Skeletal muscle cell (primary cell): Measurements from ENCODE around the gene PIN4.
"Not testable (repeated sequence)": the region's sequence is repeated elsewhere in the genome, so short reads cannot be mapped to it uniquely, and the experiment has no call there.

Source experiments
- DNase-seq: peaks from one replicate; pipeline ENCODE4 v3.0.0-alpha.2; 2010; ENCODE audit warnings: low read depth
- H3K4me3 ChIP-seq: 2 replicates; pipeline ENCODE4 v1.5.1; 2011; ENCODE audit warnings: low read depth, mild to moderate bottlenecking, control low read depth, low read length, moderate library complexity

Gene PIN4

DNA sequence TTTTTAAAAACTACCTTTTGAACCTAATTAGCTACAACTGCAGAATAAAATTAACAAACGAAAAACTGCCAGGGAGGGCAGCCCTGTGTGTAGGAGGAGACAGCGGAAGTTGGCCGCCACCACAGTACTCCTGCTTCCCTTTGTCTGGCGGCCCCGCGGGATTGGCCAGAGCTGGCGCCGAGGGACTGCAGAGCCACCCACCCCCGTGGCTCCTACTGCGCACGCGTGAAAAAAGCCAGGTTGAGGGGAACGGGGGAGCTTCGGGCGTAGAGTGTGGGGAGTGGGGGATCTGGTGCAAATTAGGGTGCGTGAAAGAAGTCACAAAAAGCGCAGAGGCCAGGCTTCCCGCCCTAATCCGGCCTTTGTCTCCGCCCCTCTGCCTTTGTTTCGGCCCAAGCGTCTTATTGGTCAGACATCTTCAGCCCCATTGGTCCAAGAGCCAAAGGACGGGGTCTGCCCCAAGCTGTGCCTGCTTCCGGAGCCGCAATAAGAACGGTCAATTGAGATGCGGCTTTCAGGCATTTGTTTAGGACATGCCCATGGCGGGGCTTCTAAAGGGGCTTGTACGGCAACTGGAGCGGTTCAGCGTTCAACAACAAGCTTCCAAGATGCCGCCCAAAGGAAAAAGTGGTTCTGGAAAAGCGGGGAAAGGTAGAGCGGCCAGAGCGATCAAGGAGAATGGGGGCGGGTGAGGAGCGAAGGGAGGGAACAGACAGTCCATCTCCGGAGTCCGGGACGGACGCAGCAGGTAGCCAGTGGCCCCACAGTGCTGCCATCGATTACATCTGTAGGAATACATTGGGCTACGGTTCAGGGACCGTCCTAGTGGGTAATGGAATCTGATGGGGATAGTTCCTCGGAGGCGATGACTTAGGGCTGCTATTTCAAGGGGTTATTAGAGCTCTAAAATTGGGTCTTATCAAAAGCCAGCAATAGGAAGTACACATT is at the start of gene PIN4:
Gene PIN4, plus strand, starts transcription at position 580 of the 948 bp plus-strand sequence. Its CDS starts 29 bp downstream, at position 609.
- peak; percentile 87 for DNase-seq
- peak within 1 kb of the TSS; percentile 68 for H3K4me3 ChIP-seq

- peak overlapping the region; percentile 35 for H3K4me3 ChIP-seq
- DNase-seq, result no peak
Observed at GRCh38 chrX:72132456-72132855, 49.1 kb upstream of the PIN4 start.

DNA sequence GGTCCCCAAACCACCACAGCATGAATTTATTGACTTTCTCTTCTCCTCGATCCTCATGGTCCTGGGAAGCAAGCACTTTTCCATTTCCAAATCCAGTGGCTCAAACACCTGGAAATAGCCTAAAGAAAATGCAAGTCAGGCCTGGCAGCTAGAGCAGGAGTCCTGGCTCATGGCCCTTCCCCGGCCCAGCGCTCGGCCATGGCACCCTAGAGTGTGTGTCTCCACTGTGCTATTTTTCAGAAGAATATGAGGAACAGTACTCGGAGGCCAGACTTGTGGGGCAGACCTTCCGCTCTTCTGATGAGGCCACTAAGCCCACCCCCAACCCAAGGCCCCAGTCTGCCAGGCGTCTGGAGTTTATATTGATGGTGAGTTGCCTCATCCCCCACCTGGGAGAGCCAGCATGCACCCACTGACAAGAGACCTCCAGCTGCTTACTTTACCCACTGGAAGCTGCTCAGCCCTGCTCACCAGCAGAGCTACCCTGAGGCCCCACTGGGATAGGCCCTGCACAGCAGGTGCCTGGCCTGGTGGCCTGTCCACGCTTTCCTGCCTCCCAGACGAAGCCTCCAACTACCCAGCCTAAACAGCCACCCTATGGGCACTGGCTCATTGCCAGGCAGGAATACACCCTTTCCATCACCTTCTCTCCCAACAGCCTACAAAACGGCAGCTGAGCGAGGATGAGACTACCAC is 47.6 kb upstream of the PIN4 start:
- H3K4me3 ChIP-seq, result no peak overlapping the region
- no peak for DNase-seq

DNA sequence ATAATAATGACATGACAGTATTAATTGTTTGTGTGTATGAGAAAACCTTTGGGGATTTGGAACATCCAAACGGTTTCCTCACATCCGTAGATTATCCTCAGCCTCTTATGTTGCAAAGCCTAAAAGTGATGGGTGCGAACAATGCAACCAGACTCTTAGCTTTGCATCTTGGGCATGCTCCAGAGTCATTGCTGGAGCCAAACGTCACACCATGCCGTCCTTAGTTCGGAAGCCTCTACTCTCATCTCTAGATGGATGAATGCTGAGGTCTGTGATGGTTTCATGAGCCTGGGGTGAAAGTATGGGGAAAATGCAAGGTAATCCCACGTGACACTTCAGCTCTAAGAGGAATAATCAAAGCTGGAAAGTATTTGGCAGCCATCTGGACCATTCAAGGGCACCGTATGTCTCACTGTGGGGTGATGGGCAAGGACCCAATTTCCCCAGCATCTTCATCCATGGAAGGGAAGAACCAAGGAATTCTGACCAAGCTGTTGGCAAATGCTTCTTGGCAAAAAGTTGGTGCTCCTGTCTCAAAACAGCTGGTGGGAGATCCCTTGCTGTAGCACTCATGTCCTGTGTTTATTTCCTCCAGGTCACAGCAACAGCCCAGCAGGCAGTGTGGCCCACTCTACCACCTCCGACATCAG is 43.6 kb upstream of the PIN4 start:
- no peak for DNase-seq
- no peak overlapping the region for H3K4me3 ChIP-seq

GRCh38 chrX:72139538-72139937 is 42.0 kb upstream of the PIN4 start:
- no peak overlapping the region for H3K4me3 ChIP-seq
- DNase-seq, result no peak

DNA sequence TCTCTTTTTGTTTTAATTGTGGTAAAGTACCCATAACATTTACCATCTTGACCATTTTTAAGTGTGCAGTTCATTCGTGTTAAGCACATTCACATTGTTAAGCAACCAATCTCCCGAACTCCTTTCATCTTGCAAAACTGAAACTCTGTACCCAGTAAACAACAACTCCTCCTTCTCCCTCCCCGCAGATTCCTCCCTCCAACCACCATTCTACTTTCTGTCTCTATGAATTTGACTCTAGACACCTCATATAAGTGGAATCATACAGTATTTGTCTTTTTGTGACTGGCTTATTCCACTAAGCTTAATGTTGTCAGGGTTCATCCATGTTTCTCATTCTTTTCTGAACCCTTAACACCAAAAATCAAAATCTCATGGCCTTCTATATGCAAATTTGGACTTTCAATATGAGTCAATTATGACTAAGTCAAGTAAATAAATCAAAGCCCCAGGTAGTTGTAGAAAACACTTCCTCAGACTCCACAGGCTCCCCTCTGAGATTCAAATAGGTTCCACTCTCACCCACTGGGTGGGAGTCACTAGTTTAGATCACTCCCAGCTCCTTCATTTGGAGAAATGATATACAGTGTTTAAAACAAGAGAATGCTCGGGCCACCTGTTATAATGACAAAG is 40.1 kb upstream of the PIN4 start:
- no peak overlapping the region for H3K4me3 ChIP-seq
- no peak for DNase-seq

GRCh38 chrX:72142094-72142793 is 39.3 kb upstream of the PIN4 start:
- H3K4me3 ChIP-seq, result no peak overlapping the region
- no peak for DNase-seq

DNA sequence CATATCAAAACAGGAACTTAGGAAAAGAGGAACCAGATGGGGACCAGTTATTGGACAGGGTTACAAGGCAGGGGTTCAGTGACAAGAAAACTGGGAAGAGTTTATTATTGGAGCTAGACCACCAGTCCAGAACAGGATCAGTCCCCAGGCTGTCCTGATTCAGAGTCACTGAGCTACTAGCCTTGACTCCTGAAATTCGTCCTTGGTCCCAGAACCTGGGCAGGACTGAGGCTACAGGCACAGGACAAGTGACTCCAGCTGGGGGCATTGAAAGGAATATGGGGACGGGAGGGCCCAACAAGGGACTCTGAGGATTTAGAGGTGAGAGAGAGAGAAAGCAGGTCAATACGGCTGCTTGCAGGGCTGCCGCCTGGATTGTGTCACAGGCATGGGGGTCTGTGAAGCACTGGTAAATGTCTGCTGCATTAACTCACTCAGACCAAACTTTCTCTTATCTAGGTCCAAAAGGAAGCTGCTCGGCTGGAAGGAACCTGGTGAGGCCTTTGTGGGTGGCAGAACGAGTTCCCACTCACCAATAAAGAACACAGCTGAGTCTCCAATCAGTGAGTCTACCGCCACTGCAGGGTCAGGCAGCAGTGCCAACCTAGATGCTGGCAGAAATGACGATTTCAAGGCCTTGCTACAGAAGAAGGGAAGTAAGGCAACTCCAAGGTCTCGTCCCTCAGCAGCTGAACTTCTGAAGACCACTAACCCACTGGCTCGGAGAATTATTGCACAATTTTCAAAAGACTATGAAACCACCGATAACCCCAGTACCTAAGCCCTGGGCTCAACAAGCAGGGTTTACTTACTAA is 38.6 kb upstream of the PIN4 start:
- DNase-seq, result no peak
- H3K4me3 ChIP-seq, result no peak overlapping the region

- DNase-seq, result no peak
- H3K4me3 ChIP-seq, result no peak overlapping the region
Observed at GRCh38 chrX:72143609-72143907, 38.0 kb upstream of the PIN4 start.

- no peak for DNase-seq
- H3K4me3 ChIP-seq, result no peak overlapping the region
Observed at GRCh38 chrX:72145181-72145580, 36.4 kb upstream of the PIN4 start.

- no peak overlapping the region for H3K4me3 ChIP-seq
- DNase-seq, result no peak
Observed at GRCh38 chrX:72146527-72146926, 35.0 kb upstream of the PIN4 start.

- DNase-seq, result no peak
- H3K4me3 ChIP-seq, result no peak overlapping the region
Observed at GRCh38 chrX:72158773-72159172, 22.8 kb upstream of the PIN4 start.

DNA sequence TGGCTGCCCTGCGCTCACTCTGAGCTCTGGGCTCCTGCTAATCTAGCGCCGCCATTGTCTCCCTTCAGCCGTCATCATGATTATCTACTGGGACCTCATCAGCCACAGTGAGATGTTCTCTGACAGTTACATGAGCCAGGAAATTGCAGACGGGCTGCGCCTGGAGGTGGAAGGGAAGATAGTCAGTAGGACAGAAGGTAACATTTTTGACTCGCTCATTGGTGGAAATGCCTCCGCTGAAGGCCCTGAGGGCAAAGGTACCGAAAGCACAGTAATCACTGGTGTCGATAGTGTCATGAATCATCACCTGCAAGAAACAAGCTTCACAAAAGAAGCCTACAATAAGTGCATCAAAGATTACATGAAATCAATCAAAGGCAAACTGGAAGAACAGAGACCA is 21.8 kb upstream of the PIN4 start:
- H3K4me3 ChIP-seq, result no peak overlapping the region
- DNase-seq, result no peak

DNA sequence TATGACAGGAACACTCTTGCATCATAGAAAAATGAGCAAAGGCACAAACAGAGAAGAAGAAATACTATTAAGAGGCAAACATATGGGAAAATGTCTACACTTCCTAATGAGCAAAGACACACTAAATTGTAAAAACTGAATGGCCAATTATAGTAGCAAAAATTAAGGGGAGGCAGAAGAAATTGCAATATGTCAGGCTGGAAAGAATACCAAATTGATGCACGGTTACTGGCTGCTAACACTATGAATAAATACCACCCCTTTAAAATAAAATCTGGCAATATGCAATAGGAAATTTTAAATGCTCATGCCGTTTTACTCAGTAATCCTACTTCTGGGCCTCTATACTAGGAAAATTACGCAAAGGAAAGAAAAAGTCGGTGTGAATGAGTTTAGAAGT is 16.0 kb upstream of the PIN4 start:
- DNase-seq, result no peak

GRCh38 chrX:72169008-72169728 is 12.4 kb upstream of the PIN4 start:
- no peak overlapping the region for H3K4me3 ChIP-seq
- no peak for DNase-seq

More for the DNA sequence above, 16.0 kb upstream of the PIN4 start:
- H3K4me3 ChIP-seq, result no peak overlapping the region

DNA sequence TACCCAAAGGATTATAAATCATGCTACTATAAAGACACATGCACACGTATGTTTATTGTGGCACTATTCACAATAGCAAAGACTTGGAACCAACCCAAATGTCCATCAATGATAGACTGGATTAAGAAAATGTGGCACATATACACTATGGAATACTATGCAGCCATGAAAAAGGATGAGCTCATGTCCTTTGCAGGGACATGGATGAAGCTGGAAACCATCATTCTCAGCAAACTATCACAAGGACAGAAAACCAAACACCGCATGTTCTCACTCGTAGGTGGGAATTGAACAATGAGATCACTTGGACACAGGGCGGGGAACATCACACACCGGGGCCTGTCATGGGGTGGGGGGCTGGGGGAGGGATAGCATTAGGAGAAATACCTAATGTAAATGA is 5.3 kb upstream of the PIN4 start:
- not testable (repeated sequence) for H3K4me3 ChIP-seq

GRCh38 chrX:72176981-72177380 is 4.6 kb upstream of the PIN4 start:
- H3K4me3 ChIP-seq, result no peak overlapping the region
- no peak for DNase-seq

More for the DNA sequence above, 5.3 kb upstream of the PIN4 start:
- not testable (repeated sequence) for DNase-seq

- no peak overlapping the region for H3K4me3 ChIP-seq
- DNase-seq, result no peak
Observed at GRCh38 chrX:72180539-72180938, 1.0 kb upstream of the PIN4 start.
